WTC11 (cell line): ENCODE results near the gene RETSAT. TPM values are rescaled to one million over a fixed set of nuclear protein-coding genes. Genes with fewer than 3 reads are reported as not detected.

ENCODE experiments used
- ATAC-seq: fragments of 200-7000 bp; cut with Tn5 transposase; 2 replicates; pipeline ENCODE4 v1.10.0; 2021; ENCODE audit warnings: mild to moderate bottlenecking, moderate library complexity
- CTCF ChIA-PET: fragments of 300-600 bp; sonication (Branson Sonifier 250); formaldehyde crosslinking; loops from one replicate; lab custom pipeline; 2021; ENCODE audit warnings: antibody characterized with exemption; lab: Charles Lee
- POLR2A ChIA-PET: fragments of 350-600 bp; sonication (Branson Sonifier 250); formaldehyde crosslinking; loops from one replicate; lab custom pipeline; 2021; ENCODE audit warnings: antibody characterized with exemption; lab: Charles Lee
- DNase-seq: peaks from one replicate; pipeline ENCODE4 v3.0.0; 2021; ENCODE audit warnings: low spot score
- H3K27ac Mint-ChIP-seq: 2 replicates; pipeline ENCODE4 v1.8.0; 2021; ENCODE audit warnings: mixed read lengths
- H3K27me3 Mint-ChIP-seq: 2 replicates; pipeline ENCODE4 v1.8.0; 2021; ENCODE audit warnings: low read depth, mild to moderate bottlenecking, moderate library complexity, mixed read lengths
- H3K36me3 Mint-ChIP-seq: 2 replicates; pipeline ENCODE4 v1.8.0; 2021; ENCODE audit warnings: mixed read lengths
- H3K4me1 Mint-ChIP-seq: 2 replicates; pipeline ENCODE4 v1.8.0; 2022; ENCODE audit warnings: mixed read lengths
- H3K4me3 Mint-ChIP-seq: 2 replicates; pipeline ENCODE4 v1.8.0; 2021; ENCODE audit warnings: mild to moderate bottlenecking, moderate library complexity, mixed read lengths
- H3K9me3 Mint-ChIP-seq: 2 replicates; pipeline ENCODE4 v1.8.0; 2021; ENCODE audit warnings: mixed read lengths
- EMX1 ChIP-seq: fragments of 250-450 bp; sonication (Bioruptor Pico); IDR thresholded peaks from 2 replicates; pipeline ENCODE4 v1.8.0; 2021; ENCODE audit warnings: mild to moderate bottlenecking
- ETV6 ChIP-seq: sonication (generic); formaldehyde crosslinking; IDR thresholded peaks from 2 replicates; pipeline ENCODE4 v1.8.1; 2022; ENCODE audit warnings: mild to moderate bottlenecking, missing genetic modification reagents
- GTF2I ChIP-seq: fragments of 250-450 bp; sonication (Bioruptor Pico); conservative IDR thresholded peaks from 2 replicates; pipeline ENCODE4 v1.4.0; 2021; ENCODE audit warnings: mild to moderate bottlenecking
- JAZF1 ChIP-seq: fragments of 250-450 bp; sonication (Bioruptor Pico); IDR thresholded peaks from 2 replicates; pipeline ENCODE4 v1.9.0; 2021; ENCODE audit warnings: moderate library complexity, mild to moderate bottlenecking, inconsistent platforms
- NFE2L1 ChIP-seq: sonication (generic); formaldehyde crosslinking; IDR thresholded peaks from 2 replicates; pipeline ENCODE4 v1.8.1; 2023; ENCODE audit warnings: missing genetic modification reagents
- NR3C1 ChIP-seq: sonication (generic); formaldehyde crosslinking; conservative IDR thresholded peaks from 2 replicates; pipeline ENCODE4 v1.8.1; 2023; ENCODE audit warnings: low read depth, mild to moderate bottlenecking, missing genetic modification reagents
- OVOL2 ChIP-seq: fragments of 250-450 bp; sonication (Bioruptor Pico); IDR thresholded peaks from 2 replicates; pipeline ENCODE4 v1.9.0; 2021; ENCODE audit warnings: mild to moderate bottlenecking, borderline replicate concordance
- TEAD1 ChIP-seq: sonication (generic); formaldehyde crosslinking; IDR thresholded peaks from 2 replicates; pipeline ENCODE4 v1.8.0; 2022; ENCODE audit warnings: mild to moderate bottlenecking, missing genetic modification reagents
- ZNF232 ChIP-seq: sonication (generic); formaldehyde crosslinking; IDR thresholded peaks from 2 replicates; pipeline ENCODE4 v1.8.0; 2022; ENCODE audit warnings: mild to moderate bottlenecking, missing genetic modification reagents
- ZNF396 ChIP-seq: fragments of 250-450 bp; sonication (Bioruptor Pico); IDR thresholded peaks from 2 replicates; pipeline ENCODE4 v1.8.0; 2021; ENCODE audit warnings: mild to moderate bottlenecking, moderate library complexity, borderline replicate concordance
- ZNF671 ChIP-seq: fragments of 250-450 bp; sonication (Bioruptor Pico); IDR thresholded peaks from 2 replicates; pipeline ENCODE4 v1.8.0; 2021; ENCODE audit warnings: mild to moderate bottlenecking
- total RNA-seq: library from RNA; stranded (reverse); gene quantifications from 3 replicates; pipeline ENCODE4 v1.2.3, GENCODE V29; 2021
- TF ChIP-seq, protein P1 (sequence below): sonication (generic); formaldehyde crosslinking; IDR thresholded peaks from 2 replicates; pipeline ENCODE4 v1.8.0; 2023; ENCODE audit warnings: missing genetic modification reagents, mild to moderate bottlenecking, borderline replicate concordance
- TF ChIP-seq, protein P2 (sequence below): sonication (generic); formaldehyde crosslinking; IDR thresholded peaks from 2 replicates; pipeline ENCODE4 v1.8.1; 2023; ENCODE audit warnings: mild to moderate bottlenecking, missing genetic modification reagents
- TF ChIP-seq, protein P3 (sequence below): sonication (generic); formaldehyde crosslinking; IDR thresholded peaks from 2 replicates; pipeline ENCODE4 v1.8.1; 2023; ENCODE audit warnings: mild to moderate bottlenecking, missing genetic modification reagents, moderate library complexity
- TF ChIP-seq, protein P4 (sequence below): sonication (generic); formaldehyde crosslinking; IDR thresholded peaks from 2 replicates; pipeline ENCODE4 v1.8.0; 2022; ENCODE audit warnings: mild to moderate bottlenecking, missing genetic modification reagents
- TF ChIP-seq, protein P5 (sequence below): sonication (generic); formaldehyde crosslinking; IDR thresholded peaks from 2 replicates; pipeline ENCODE4 v1.8.0; 2022; ENCODE audit warnings: mild to moderate bottlenecking, missing genetic modification reagents
- TF ChIP-seq, protein P6 (sequence below): sonication (generic); formaldehyde crosslinking; IDR thresholded peaks from 2 replicates; pipeline ENCODE4 v1.8.1; 2023; ENCODE audit warnings: mild to moderate bottlenecking, missing genetic modification reagents, moderate library complexity
- TF ChIP-seq, protein P7 (sequence below): sonication (generic); formaldehyde crosslinking; IDR thresholded peaks from 2 replicates; pipeline ENCODE4 v1.8.1; 2023; ENCODE audit warnings: mild to moderate bottlenecking, moderate library complexity, missing genetic modification reagents
- TF ChIP-seq, protein P8 (sequence below): sonication (generic); formaldehyde crosslinking; IDR thresholded peaks from 2 replicates; pipeline ENCODE4 v1.8.0; 2022; ENCODE audit warnings: mild to moderate bottlenecking, missing genetic modification reagents

RETSAT gene
- total RNA-seq, 1 experiment from 2014 or later: 24.4 TPM

DNA sequence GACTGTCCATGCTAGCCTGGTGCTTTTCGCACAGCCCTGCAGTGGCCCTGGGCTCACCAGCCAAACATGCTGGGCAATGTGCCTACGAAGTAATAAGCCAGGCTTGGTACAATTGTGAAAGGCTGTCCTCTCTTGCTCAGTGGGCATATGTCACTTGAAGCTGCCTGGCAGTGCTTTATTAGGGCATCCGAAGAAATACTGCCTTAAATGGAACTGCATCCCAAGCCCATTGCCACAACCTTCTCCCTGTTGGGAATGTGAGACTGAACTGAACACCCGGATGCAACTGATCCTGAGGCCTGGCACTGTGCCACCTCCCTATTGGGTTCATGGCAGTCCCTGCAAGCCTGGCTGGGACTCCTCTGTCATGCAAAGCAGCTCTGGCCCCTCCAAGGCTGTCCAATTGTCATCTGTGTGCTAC, 39.9 kb upstream of the RETSAT start:
- Mint-ChIP-seq H3K4me3 (no peak overlapping the region), H3K27me3 (no peaks in the 10 kb centered on the region), H3K9me3 (no peaks in the 10 kb centered on the region), H3K36me3 (peaks cover 22% of the 10 kb centered on the region), H3K27ac (no peak overlapping the region), H3K4me1 (peaks cover 18% of the 10 kb centered on the region)
- ATAC-seq: no peak
- POLR2A ChIA-PET: interaction anchor here (0.6 kb wide), 1 partner anchor 173 kb away, joined by 4 read pairs; no protein-coding TSS in a partner anchor
- CTCF ChIA-PET: interaction anchor here (6.8 kb wide), 1 partner anchor 157 kb away, joined by 66 read pairs; no protein-coding TSS in a partner anchor
- no peak for DNase-seq
- TF ChIP-seq, protein P1, sequence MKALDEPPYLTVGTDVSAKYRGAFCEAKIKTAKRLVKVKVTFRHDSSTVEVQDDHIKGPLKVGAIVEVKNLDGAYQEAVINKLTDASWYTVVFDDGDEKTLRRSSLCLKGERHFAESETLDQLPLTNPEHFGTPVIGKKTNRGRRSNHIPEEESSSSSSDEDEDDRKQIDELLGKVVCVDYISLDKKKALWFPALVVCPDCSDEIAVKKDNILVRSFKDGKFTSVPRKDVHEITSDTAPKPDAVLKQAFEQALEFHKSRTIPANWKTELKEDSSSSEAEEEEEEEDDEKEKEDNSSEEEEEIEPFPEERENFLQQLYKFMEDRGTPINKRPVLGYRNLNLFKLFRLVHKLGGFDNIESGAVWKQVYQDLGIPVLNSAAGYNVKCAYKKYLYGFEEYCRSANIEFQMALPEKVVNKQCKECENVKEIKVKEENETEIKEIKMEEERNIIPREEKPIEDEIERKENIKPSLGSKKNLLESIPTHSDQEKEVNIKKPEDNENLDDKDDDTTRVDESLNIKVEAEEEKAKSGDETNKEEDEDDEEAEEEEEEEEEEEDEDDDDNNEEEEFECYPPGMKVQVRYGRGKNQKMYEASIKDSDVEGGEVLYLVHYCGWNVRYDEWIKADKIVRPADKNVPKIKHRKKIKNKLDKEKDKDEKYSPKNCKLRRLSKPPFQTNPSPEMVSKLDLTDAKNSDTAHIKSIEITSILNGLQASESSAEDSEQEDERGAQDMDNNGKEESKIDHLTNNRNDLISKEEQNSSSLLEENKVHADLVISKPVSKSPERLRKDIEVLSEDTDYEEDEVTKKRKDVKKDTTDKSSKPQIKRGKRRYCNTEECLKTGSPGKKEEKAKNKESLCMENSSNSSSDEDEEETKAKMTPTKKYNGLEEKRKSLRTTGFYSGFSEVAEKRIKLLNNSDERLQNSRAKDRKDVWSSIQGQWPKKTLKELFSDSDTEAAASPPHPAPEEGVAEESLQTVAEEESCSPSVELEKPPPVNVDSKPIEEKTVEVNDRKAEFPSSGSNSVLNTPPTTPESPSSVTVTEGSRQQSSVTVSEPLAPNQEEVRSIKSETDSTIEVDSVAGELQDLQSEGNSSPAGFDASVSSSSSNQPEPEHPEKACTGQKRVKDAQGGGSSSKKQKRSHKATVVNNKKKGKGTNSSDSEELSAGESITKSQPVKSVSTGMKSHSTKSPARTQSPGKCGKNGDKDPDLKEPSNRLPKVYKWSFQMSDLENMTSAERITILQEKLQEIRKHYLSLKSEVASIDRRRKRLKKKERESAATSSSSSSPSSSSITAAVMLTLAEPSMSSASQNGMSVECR: no peak
- TF ChIP-seq ZNF232 (CRISPR knock-in tag) (no peak), NR3C1 (CRISPR knock-in tag) (no peak), JAZF1 (CRISPR knock-in tag) (no peak), ZNF671 (CRISPR knock-in tag) (no peak), NFE2L1 (no peak), ZNF396 (CRISPR knock-in tag) (no peak), OVOL2 (CRISPR knock-in tag) (no peak), GTF2I (CRISPR knock-in tag) (no peak)
- TF ChIP-seq, protein P2, sequence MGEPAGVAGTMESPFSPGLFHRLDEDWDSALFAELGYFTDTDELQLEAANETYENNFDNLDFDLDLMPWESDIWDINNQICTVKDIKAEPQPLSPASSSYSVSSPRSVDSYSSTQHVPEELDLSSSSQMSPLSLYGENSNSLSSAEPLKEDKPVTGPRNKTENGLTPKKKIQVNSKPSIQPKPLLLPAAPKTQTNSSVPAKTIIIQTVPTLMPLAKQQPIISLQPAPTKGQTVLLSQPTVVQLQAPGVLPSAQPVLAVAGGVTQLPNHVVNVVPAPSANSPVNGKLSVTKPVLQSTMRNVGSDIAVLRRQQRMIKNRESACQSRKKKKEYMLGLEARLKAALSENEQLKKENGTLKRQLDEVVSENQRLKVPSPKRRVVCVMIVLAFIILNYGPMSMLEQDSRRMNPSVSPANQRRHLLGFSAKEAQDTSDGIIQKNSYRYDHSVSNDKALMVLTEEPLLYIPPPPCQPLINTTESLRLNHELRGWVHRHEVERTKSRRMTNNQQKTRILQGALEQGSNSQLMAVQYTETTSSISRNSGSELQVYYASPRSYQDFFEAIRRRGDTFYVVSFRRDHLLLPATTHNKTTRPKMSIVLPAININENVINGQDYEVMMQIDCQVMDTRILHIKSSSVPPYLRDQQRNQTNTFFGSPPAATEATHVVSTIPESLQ: no peak
- TF ChIP-seq, protein P3, sequence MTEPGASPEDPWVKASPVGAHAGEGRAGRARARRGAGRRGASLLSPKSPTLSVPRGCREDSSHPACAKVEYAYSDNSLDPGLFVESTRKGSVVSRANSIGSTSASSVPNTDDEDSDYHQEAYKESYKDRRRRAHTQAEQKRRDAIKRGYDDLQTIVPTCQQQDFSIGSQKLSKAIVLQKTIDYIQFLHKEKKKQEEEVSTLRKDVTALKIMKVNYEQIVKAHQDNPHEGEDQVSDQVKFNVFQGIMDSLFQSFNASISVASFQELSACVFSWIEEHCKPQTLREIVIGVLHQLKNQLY: no peak

DNA sequence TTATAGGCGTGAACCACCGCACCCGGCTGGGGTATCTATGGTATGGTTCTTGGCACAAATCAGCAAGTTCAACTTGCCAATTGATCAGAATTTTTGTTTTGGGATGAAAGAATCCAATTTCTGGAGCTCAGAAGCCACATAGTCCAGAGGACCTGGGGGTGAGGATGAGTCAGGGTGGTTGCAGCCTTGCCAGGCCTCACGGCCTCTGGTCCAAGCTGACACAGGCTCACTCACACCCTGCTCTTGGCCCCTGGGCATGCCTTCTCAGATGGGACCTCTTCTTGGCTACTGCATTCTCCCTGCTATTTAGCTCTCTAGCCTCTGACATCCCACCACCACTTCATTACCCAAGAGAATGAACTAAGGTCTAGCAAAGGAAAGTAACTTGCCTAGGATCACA, 39.5 kb upstream of the RETSAT start:
- peaks cover 22% of the 10 kb centered on the region for H3K4me1 Mint-ChIP-seq
- peak overlapping the region; percentile 37; the same call in 1 of the 2 replicates for H3K27ac Mint-ChIP-seq
- H3K9me3 Mint-ChIP-seq: no peaks in the 10 kb centered on the region
- POLR2A ChIA-PET: no interaction called here
- H3K4me3 Mint-ChIP-seq: no peak overlapping the region
- CTCF ChIA-PET: interaction anchor here (1.4 to 6.8 kb wide), 2 partner anchors 26 to 158 kb away, joined by 3 to 66 read pairs; no protein-coding TSS in a partner anchor
- ATAC-seq (no peak), DNase-seq (no peak)
- peaks cover 18% of the 10 kb centered on the region for H3K36me3 Mint-ChIP-seq
- no peaks in the 10 kb centered on the region for H3K27me3 Mint-ChIP-seq
- no peak for TF ChIP-seq EMX1
- TF ChIP-seq, protein P2: no peak
- TF ChIP-seq, protein P4, sequence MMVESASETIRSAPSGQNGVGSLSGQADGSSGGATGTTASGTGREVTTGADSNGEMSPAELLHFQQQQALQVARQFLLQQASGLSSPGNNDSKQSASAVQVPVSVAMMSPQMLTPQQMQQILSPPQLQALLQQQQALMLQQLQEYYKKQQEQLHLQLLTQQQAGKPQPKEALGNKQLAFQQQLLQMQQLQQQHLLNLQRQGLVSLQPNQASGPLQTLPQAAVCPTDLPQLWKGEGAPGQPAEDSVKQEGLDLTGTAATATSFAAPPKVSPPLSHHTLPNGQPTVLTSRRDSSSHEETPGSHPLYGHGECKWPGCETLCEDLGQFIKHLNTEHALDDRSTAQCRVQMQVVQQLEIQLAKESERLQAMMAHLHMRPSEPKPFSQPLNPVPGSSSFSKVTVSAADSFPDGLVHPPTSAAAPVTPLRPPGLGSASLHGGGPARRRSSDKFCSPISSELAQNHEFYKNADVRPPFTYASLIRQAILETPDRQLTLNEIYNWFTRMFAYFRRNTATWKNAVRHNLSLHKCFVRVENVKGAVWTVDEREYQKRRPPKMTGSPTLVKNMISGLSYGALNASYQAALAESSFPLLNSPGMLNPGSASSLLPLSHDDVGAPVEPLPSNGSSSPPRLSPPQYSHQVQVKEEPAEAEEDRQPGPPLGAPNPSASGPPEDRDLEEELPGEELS (CRISPR knock-in tag): no peak
- TF ChIP-seq NFE2L1: no peak
- TF ChIP-seq, protein P5, sequence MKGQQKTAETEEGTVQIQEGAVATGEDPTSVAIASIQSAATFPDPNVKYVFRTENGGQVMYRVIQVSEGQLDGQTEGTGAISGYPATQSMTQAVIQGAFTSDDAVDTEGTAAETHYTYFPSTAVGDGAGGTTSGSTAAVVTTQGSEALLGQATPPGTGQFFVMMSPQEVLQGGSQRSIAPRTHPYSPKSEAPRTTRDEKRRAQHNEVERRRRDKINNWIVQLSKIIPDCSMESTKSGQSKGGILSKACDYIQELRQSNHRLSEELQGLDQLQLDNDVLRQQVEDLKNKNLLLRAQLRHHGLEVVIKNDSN (CRISPR knock-in tag): no peak
- TF ChIP-seq, protein P6, sequence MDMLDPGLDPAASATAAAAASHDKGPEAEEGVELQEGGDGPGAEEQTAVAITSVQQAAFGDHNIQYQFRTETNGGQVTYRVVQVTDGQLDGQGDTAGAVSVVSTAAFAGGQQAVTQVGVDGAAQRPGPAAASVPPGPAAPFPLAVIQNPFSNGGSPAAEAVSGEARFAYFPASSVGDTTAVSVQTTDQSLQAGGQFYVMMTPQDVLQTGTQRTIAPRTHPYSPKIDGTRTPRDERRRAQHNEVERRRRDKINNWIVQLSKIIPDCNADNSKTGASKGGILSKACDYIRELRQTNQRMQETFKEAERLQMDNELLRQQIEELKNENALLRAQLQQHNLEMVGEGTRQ (CRISPR knock-in tag): no peak
- TF ChIP-seq, protein P7, sequence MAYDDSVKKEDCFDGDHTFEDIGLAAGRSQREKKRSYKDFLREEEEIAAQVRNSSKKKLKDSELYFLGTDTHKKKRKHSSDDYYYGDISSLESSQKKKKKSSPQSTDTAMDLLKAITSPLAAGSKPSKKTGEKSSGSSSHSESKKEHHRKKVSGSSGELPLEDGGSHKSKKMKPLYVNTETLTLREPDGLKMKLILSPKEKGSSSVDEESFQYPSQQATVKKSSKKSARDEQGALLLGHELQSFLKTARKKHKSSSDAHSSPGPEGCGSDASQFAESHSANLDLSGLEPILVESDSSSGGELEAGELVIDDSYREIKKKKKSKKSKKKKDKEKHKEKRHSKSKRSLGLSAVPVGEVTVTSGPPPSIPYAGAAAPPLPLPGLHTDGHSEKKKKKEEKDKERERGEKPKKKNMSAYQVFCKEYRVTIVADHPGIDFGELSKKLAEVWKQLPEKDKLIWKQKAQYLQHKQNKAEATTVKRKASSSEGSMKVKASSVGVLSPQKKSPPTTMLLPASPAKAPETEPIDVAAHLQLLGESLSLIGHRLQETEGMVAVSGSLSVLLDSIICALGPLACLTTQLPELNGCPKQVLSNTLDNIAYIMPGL (CRISPR knock-in tag): no peak
- TF ChIP-seq, protein P8, sequence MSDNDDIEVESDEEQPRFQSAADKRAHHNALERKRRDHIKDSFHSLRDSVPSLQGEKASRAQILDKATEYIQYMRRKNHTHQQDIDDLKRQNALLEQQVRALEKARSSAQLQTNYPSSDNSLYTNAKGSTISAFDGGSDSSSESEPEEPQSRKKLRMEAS (CRISPR knock-in tag): no peak
- no peak for TF ChIP-seq ETV6 (CRISPR knock-in tag)
- TF ChIP-seq TEAD1 (CRISPR knock-in tag): no peak
